ENCODE results near the gene MAN2C1.

Gene MAN2C1

DNA sequence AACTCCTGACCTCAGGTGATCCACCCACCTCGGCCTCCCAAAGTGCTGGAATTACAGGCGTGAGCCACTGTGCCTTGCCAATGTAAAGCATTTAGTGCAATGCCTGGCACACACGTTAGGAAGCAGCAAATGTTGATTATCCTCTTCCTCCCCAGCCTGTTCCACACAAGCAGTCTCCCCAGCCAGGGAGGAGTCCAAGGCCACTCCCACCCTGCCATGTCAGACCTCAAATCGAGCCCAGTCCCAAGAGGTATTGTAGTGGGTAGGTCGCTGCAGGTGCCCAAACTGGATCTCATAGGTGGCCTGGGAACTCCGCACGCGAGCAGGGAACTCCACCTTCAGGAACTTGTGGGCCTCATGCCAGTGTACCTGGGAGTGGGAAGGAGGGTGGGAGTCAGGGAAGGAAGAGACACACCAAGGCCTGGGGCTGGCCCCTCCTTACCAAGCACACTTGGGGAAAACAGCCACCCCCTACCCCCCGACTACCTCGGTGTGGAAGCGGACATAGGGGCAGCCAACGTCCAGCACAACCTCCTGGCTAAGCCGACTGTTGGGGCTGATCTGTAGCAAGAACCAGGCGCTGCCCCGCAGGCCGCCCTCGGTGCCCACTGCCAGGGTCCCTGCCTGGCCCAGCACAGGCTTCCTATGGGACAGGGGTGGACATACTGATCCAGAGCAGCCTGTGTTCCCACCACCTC, 10.3 kb downstream of the MAN2C1 start:
- Histone ChIP-seq H3K36me3 (ENCODE audit: control insufficient read depth in 2 of 2, insufficient read depth in 1 of 2, low read length in 2 of 2) (peaks cover 2 to 78% of the 10 kb centered on the region in 2 experiments), H3K9me3 (ENCODE audit: control insufficient read depth, insufficient read depth, low read depth, low read length) (no peaks in the 10 kb centered on the region), H3K4me1 (ENCODE audit: control insufficient read depth, insufficient read depth, low read length) (no peaks in the 10 kb centered on the region), H3K4me3 (ENCODE audit: low read depth, low read length) (no peak overlapping the region), H3K27ac (ENCODE audit: extremely low read depth, low read depth, low read length) (no peak overlapping the region)
- ChIA-PET CTCF (interaction anchor here (0.6 kb wide), 1 partner anchor 328 kb away, joined by 5 read pairs; no protein-coding TSS in a partner anchor), POLR2A (interaction anchor here (0.7 to 2.9 kb wide), 2 partner anchors 10 to 12 kb away, joined by 5 to 12 read pairs; partner anchors contain the start of gene MAN2C1)
- TF ChIP-seq ZNF16 (tag by site-specific recombination; IDR thresholded peaks at IDR 0.05; ENCODE audit: low read depth) (no peak), KLF8 (tag by site-specific recombination; IDR thresholded peaks at IDR 0.05) (no peak), ZNF292 (tag by site-specific recombination; IDR thresholded peaks at IDR 0.05; ENCODE audit: borderline replicate concordance, low read depth) (no peak), ZNF768 (tag by site-specific recombination; IDR thresholded peaks at IDR 0.05) (no peak), ZNF624 (tag by site-specific recombination; IDR thresholded peaks at IDR 0.05) (no peak), FEZF1 (tag by site-specific recombination; IDR thresholded peaks at IDR 0.05) (no peak), HOXD13 (CRISPR knock-in tag; IDR thresholded peaks at IDR 0.05; ENCODE audit: borderline replicate concordance) (no peak), ZNF529 (tag by site-specific recombination; IDR thresholded peaks at IDR 0.05; ENCODE audit: insufficient replicate concordance) (no peak)

DNA sequence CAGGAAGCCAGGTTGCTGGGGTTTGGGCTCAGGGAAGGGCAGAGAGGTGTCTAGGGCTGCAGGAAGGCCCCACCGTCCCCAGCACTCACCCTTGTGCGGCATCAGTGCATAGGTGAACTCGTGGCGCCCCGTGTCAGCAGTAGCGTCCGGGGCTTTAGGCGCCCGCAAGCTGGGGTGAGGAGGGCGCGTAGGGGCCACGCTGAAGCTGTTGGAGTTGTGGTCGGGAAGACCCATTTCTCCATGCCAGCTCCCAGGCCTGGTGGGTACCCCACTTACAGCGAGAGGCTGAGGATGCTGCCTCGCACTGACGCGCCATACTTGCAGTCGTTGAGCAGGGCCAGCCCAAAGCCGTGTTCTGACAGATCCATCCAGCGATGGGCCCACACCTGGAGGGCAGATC, 11.9 kb downstream of the MAN2C1 start:
- CTCF ChIA-PET, result interaction anchor here (0.7 to 5.8 kb wide), 2 partner anchors 11 to 83 kb away, joined by 4 to 40 read pairs; partner anchors contain the start of gene MAN2C1
- Histone ChIP-seq H3K4me3 (ENCODE audit: low read depth, low read length) (no peak overlapping the region), H3K27ac (ENCODE audit: extremely low read depth, low read depth, low read length) (no peak overlapping the region), H3K36me3 (ENCODE audit: control insufficient read depth in 2 of 2, insufficient read depth in 1 of 2, low read length in 2 of 2) (peaks cover 9 to 71% of the 10 kb centered on the region in 2 experiments), H3K9me3 (ENCODE audit: control insufficient read depth, insufficient read depth, low read depth, low read length) (no peaks in the 10 kb centered on the region), H3K4me1 (ENCODE audit: control insufficient read depth, insufficient read depth, low read length) (no peaks in the 10 kb centered on the region)
- POLR2A ChIA-PET, result interaction anchor here (2.0 kb wide), 1 partner anchor 11 kb away, joined by 17 read pairs; the partner anchor contains the start of gene MAN2C1
- TF ChIP-seq ZNF19 (tag by site-specific recombination; IDR thresholded peaks at IDR 0.05; ENCODE audit: low read depth) (no peak), ZNF274 (IDR thresholded peaks at IDR 0.05; ENCODE audit: low read length) (no peak), ZNF274 (tag by site-specific recombination; IDR thresholded peaks at IDR 0.05; ENCODE audit: borderline replicate concordance) (no peak), ZNF571 (tag by site-specific recombination; IDR thresholded peaks at IDR 0.05) (no peak), SALL2 (tag by site-specific recombination; IDR thresholded peaks at IDR 0.05; ENCODE audit: borderline replicate concordance) (no peak), ZNF175 (tag by site-specific recombination; IDR thresholded peaks at IDR 0.05) (no peak), ZNF2 (tag by site-specific recombination; IDR thresholded peaks at IDR 0.05) (no peak), ZNF677 (tag by site-specific recombination; IDR thresholded peaks at IDR 0.05) (no peak), YY2 (tag by site-specific recombination; IDR thresholded peaks at IDR 0.05) (no peak), ZNF558 (tag by site-specific recombination; IDR thresholded peaks at IDR 0.05) (no peak), ZNF776 (tag by site-specific recombination; IDR thresholded peaks at IDR 0.05; ENCODE audit: borderline replicate concordance) (no peak), EGR2 (tag by site-specific recombination; IDR thresholded peaks at IDR 0.05; ENCODE audit: low read depth) (no peak), GLI2 (tag by site-specific recombination; IDR thresholded peaks at IDR 0.05; ENCODE audit: borderline replicate concordance, low read depth) (no peak)
- TF ChIP-seq, protein P1, sequence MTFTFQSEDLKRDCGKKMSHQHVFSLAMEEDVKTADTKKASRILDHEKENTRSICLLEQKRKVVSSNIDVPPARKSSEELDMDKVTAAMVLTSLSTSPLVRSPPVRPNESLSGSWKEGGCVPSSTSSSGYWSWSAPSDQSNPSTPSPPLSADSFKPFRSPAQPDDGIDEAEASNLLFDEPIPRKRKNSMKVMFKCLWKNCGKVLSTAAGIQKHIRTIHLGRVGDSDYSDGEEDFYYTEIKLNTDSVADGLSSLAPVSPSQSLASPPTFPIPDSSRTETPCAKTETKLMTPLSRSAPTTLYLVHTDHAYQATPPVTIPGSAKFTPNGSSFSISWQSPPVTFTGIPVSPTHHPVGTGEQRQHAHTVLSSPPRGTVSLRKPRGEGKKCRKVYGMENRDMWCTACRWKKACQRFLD (tag by site-specific recombination; IDR thresholded peaks at IDR 0.05), result no peak
- TF ChIP-seq, protein P2, sequence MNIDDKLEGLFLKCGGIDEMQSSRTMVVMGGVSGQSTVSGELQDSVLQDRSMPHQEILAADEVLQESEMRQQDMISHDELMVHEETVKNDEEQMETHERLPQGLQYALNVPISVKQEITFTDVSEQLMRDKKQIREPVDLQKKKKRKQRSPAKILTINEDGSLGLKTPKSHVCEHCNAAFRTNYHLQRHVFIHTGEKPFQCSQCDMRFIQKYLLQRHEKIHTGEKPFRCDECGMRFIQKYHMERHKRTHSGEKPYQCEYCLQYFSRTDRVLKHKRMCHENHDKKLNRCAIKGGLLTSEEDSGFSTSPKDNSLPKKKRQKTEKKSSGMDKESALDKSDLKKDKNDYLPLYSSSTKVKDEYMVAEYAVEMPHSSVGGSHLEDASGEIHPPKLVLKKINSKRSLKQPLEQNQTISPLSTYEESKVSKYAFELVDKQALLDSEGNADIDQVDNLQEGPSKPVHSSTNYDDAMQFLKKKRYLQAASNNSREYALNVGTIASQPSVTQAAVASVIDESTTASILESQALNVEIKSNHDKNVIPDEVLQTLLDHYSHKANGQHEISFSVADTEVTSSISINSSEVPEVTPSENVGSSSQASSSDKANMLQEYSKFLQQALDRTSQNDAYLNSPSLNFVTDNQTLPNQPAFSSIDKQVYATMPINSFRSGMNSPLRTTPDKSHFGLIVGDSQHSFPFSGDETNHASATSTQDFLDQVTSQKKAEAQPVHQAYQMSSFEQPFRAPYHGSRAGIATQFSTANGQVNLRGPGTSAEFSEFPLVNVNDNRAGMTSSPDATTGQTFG (tag by site-specific recombination; IDR thresholded peaks at IDR 0.05; ENCODE audit: borderline replicate concordance), result no peak
- TF ChIP-seq, protein P3, sequence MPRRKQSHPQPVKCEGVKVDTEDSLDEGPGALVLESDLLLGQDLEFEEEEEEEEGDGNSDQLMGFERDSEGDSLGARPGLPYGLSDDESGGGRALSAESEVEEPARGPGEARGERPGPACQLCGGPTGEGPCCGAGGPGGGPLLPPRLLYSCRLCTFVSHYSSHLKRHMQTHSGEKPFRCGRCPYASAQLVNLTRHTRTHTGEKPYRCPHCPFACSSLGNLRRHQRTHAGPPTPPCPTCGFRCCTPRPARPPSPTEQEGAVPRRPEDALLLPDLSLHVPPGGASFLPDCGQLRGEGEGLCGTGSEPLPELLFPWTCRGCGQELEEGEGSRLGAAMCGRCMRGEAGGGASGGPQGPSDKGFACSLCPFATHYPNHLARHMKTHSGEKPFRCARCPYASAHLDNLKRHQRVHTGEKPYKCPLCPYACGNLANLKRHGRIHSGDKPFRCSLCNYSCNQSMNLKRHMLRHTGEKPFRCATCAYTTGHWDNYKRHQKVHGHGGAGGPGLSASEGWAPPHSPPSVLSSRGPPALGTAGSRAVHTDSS (tag by site-specific recombination; IDR thresholded peaks at IDR 0.05), result no peak
- TF ChIP-seq, protein P4, sequence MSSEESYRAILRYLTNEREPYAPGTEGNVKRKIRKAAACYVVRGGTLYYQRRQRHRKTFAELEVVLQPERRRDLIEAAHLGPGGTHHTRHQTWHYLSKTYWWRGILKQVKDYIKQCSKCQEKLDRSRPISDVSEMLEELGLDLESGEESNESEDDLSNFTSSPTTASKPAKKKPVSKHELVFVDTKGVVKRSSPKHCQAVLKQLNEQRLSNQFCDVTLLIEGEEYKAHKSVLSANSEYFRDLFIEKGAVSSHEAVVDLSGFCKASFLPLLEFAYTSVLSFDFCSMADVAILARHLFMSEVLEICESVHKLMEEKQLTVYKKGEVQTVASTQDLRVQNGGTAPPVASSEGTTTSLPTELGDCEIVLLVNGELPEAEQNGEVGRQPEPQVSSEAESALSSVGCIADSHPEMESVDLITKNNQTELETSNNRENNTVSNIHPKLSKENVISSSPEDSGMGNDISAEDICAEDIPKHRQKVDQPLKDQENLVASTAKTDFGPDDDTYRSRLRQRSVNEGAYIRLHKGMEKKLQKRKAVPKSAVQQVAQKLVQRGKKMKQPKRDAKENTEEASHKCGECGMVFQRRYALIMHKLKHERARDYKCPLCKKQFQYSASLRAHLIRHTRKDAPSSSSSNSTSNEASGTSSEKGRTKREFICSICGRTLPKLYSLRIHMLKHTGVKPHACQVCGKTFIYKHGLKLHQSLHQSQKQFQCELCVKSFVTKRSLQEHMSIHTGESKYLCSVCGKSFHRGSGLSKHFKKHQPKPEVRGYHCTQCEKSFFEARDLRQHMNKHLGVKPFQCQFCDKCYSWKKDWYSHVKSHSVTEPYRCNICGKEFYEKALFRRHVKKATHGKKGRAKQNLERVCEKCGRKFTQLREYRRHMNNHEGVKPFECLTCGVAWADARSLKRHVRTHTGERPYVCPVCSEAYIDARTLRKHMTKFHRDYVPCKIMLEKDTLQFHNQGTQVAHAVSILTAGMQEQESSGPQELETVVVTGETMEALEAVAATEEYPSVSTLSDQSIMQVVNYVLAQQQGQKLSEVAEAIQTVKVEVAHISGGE (tag by site-specific recombination; conservative IDR thresholded peaks at IDR 0.05; ENCODE audit: low read depth), result no peak
